WTC11 (cell line): ENCODE measurements around the gene CEP78. TPM values are rescaled to one million over a fixed set of nuclear protein-coding genes. Genes with fewer than 3 reads are reported as not detected.

Experiments
- ATAC-seq: fragments of 200-7000 bp; cut with Tn5 transposase; 2 replicates; pipeline ENCODE4 v1.10.0; 2021; ENCODE audit warnings: mild to moderate bottlenecking, moderate library complexity
- CTCF ChIA-PET: fragments of 300-600 bp; sonication (Branson Sonifier 250); formaldehyde crosslinking; loops from one replicate; lab custom pipeline; 2021; ENCODE audit warnings: antibody characterized with exemption; lab: Charles Lee
- POLR2A ChIA-PET: fragments of 350-600 bp; sonication (Branson Sonifier 250); formaldehyde crosslinking; loops from one replicate; lab custom pipeline; 2021; ENCODE audit warnings: antibody characterized with exemption; lab: Charles Lee
- DNase-seq: peaks from one replicate; pipeline ENCODE4 v3.0.0; 2021; ENCODE audit warnings: low spot score
- H3K27ac Mint-ChIP-seq: 2 replicates; pipeline ENCODE4 v1.8.0; 2021; ENCODE audit warnings: mixed read lengths
- H3K27me3 Mint-ChIP-seq: 2 replicates; pipeline ENCODE4 v1.8.0; 2021; ENCODE audit warnings: low read depth, mild to moderate bottlenecking, moderate library complexity, mixed read lengths
- H3K36me3 Mint-ChIP-seq: 2 replicates; pipeline ENCODE4 v1.8.0; 2021; ENCODE audit warnings: mixed read lengths
- H3K4me1 Mint-ChIP-seq: 2 replicates; pipeline ENCODE4 v1.8.0; 2022; ENCODE audit warnings: mixed read lengths
- H3K4me3 Mint-ChIP-seq: 2 replicates; pipeline ENCODE4 v1.8.0; 2021; ENCODE audit warnings: mild to moderate bottlenecking, moderate library complexity, mixed read lengths
- H3K9me3 Mint-ChIP-seq: 2 replicates; pipeline ENCODE4 v1.8.0; 2021; ENCODE audit warnings: mixed read lengths
- ATF3 ChIP-seq: sonication (generic); formaldehyde crosslinking; conservative IDR thresholded peaks from 2 replicates; pipeline ENCODE4 v1.8.1; 2022; ENCODE audit warnings: mild to moderate bottlenecking, missing genetic modification reagents
- ATF6 ChIP-seq: sonication (generic); formaldehyde crosslinking; IDR thresholded peaks from 2 replicates; pipeline ENCODE4 v1.8.1; 2023; ENCODE audit warnings: mild to moderate bottlenecking, missing genetic modification reagents
- CBFB ChIP-seq: sonication (generic); formaldehyde crosslinking; IDR thresholded peaks from 2 replicates; pipeline ENCODE4 v1.8.1; 2022; ENCODE audit warnings: mild to moderate bottlenecking, low read depth, missing genetic modification reagents
- FOXJ3 ChIP-seq: sonication (generic); formaldehyde crosslinking; IDR thresholded peaks from 2 replicates; pipeline ENCODE4 v1.9.0; 2021; ENCODE audit warnings: missing genetic modification reagents, mild to moderate bottlenecking, borderline replicate concordance
- HMGA2 ChIP-seq: fragments of 250-450 bp; sonication (Bioruptor Pico); IDR thresholded peaks from 2 replicates; pipeline ENCODE4 v1.4.0; 2021; ENCODE audit warnings: mild to moderate bottlenecking, moderate library complexity
- HMGXB4 ChIP-seq: sonication (generic); formaldehyde crosslinking; IDR thresholded peaks from 2 replicates; pipeline ENCODE4 v1.8.1; 2023; ENCODE audit warnings: mild to moderate bottlenecking, moderate library complexity, missing genetic modification reagents
- JAZF1 ChIP-seq: fragments of 250-450 bp; sonication (Bioruptor Pico); IDR thresholded peaks from 2 replicates; pipeline ENCODE4 v1.9.0; 2021; ENCODE audit warnings: moderate library complexity, mild to moderate bottlenecking, inconsistent platforms
- MAX ChIP-seq: sonication (generic); formaldehyde crosslinking; IDR thresholded peaks from 2 replicates; pipeline ENCODE4 v1.8.0; 2022; ENCODE audit warnings: mild to moderate bottlenecking, missing genetic modification reagents
- MYBL2 ChIP-seq: sonication (generic); formaldehyde crosslinking; IDR thresholded peaks from 2 replicates; pipeline ENCODE4 v1.8.1; 2023; ENCODE audit warnings: mild to moderate bottlenecking, moderate library complexity, missing genetic modification reagents
- NR3C1 ChIP-seq: sonication (generic); formaldehyde crosslinking; conservative IDR thresholded peaks from 2 replicates; pipeline ENCODE4 v1.8.1; 2023; ENCODE audit warnings: low read depth, mild to moderate bottlenecking, missing genetic modification reagents
- PRDM15 ChIP-seq: sonication (generic); formaldehyde crosslinking; IDR thresholded peaks from 2 replicates; pipeline ENCODE4 v1.8.0; 2022; ENCODE audit warnings: missing genetic modification reagents
- TCF7 ChIP-seq: sonication (generic); formaldehyde crosslinking; IDR thresholded peaks from 2 replicates; pipeline ENCODE4 v1.8.0; 2022; ENCODE audit warnings: mild to moderate bottlenecking, low read depth, missing genetic modification reagents, moderate library complexity
- TEAD4 ChIP-seq: sonication (generic); formaldehyde crosslinking; IDR thresholded peaks from 2 replicates; pipeline ENCODE4 v1.8.0; 2022; ENCODE audit warnings: mild to moderate bottlenecking, missing genetic modification reagents
- ZBTB21 ChIP-seq: sonication (generic); formaldehyde crosslinking; IDR thresholded peaks from 2 replicates; pipeline ENCODE4 v1.8.1; 2023; ENCODE audit warnings: mild to moderate bottlenecking, missing genetic modification reagents, borderline replicate concordance
- ZNF138 ChIP-seq: sonication (generic); formaldehyde crosslinking; conservative IDR thresholded peaks from 2 replicates; pipeline ENCODE4 v1.8.1; 2022; ENCODE audit warnings: mild to moderate bottlenecking, moderate library complexity, missing genetic modification reagents
- ZNF219 ChIP-seq: sonication (generic); formaldehyde crosslinking; IDR thresholded peaks from 2 replicates; pipeline ENCODE4 v1.8.0; 2023; ENCODE audit warnings: missing genetic modification reagents, mild to moderate bottlenecking, borderline replicate concordance
- ZNF512 ChIP-seq: sonication (generic); formaldehyde crosslinking; IDR thresholded peaks from 2 replicates; pipeline ENCODE4 v1.8.1; 2022; ENCODE audit warnings: missing genetic modification reagents, borderline replicate concordance
- ZSCAN18 ChIP-seq: fragments of 250-450 bp; sonication (Bioruptor Pico); IDR thresholded peaks from 2 replicates; pipeline ENCODE4 v2.1.2; 2022; ENCODE audit warnings: mild to moderate bottlenecking, moderate library complexity
- total RNA-seq: library from RNA; stranded (reverse); gene quantifications from 3 replicates; pipeline ENCODE4 v1.2.3, GENCODE V29; 2021

The CEP78 gene
- total RNA-seq, 1 experiment from 2014 or later = 42.0 TPM

GRCh38 chr9:78207901-78208300, 28.0 kb upstream of the CEP78 start (continued):
- TF ChIP-seq ATF6 (CRISPR knock-in tag) = no peak

- H3K36me3 Mint-ChIP-seq = no peaks in the 10 kb centered on the region
- H3K27ac Mint-ChIP-seq = no peak overlapping the region
- POLR2A ChIA-PET = no interaction called here
- no peaks in the 10 kb centered on the region for H3K9me3 Mint-ChIP-seq
- no peak overlapping the region for H3K4me3 Mint-ChIP-seq
- DNase-seq (no peak), ATAC-seq (no peak)
- no peaks in the 10 kb centered on the region for H3K4me1 Mint-ChIP-seq
- H3K27me3 Mint-ChIP-seq = peaks cover 3% of the 10 kb centered on the region; the same call in 1 of the 2 replicates
- TF ChIP-seq ZNF219 (CRISPR knock-in tag) (no peak), TCF7 (no peak), FOXJ3 (CRISPR knock-in tag) (no peak), ZSCAN18 (CRISPR knock-in tag) (no peak), CBFB (CRISPR knock-in tag) (no peak), NR3C1 (CRISPR knock-in tag) (no peak)
- CTCF ChIA-PET = no interaction called here
Measured at GRCh38 chr9:78209127-78209526, 26.7 kb upstream of the CEP78 start.

GRCh38 chr9:78210841-78211301, 25.0 kb upstream of the CEP78 start:
- Mint-ChIP-seq H3K4me1 (peaks cover 4% of the 10 kb centered on the region), H3K9me3 (no peaks in the 10 kb centered on the region), H3K27me3 (no peaks in the 10 kb centered on the region; the same call in 1 of the 2 replicates), H3K27ac (no peak overlapping the region), H3K4me3 (no peak overlapping the region), H3K36me3 (no peaks in the 10 kb centered on the region)
- ATAC-seq = no peak
- POLR2A ChIA-PET = no interaction called here
- no peak for DNase-seq
- CTCF ChIA-PET = interaction anchor here (2.8 kb wide), 1 partner anchor 80 kb away, joined by 7 read pairs; no protein-coding TSS in a partner anchor
- no peak for TF ChIP-seq PRDM15
- no peak for TF ChIP-seq JAZF1
- TF ChIP-seq ZNF138 (CRISPR knock-in tag) = no peak
- no peak for TF ChIP-seq ZNF512 (CRISPR knock-in tag)
- TF ChIP-seq MYBL2 (CRISPR knock-in tag) = no peak
- no peak for TF ChIP-seq ATF6 (CRISPR knock-in tag)
- TF ChIP-seq TEAD4 (CRISPR knock-in tag) = no peak
- TF ChIP-seq MAX = no peak
- TF ChIP-seq ZBTB21 = no peak
- TF ChIP-seq ATF3 (CRISPR knock-in tag) = no peak
- no peak for TF ChIP-seq HMGXB4 (CRISPR knock-in tag)
- no peak for TF ChIP-seq HMGA2 (CRISPR knock-in tag)
